HCT116 (cell line): ENCODE data around the gene NUMB. TPM values are rescaled to one million over a fixed set of nuclear protein-coding genes. Genes with fewer than 3 reads are reported as not detected.

ENCODE experiments used
- ATAC-seq: fragments of 200-7000 bp; cut with Tn5 transposase; 2 replicates; pipeline ENCODE4 v1.9.1; 2020; ENCODE audit warnings: mild to moderate bottlenecking, moderate library complexity
- BruUV-seq: library from RNA; stranded (reverse); fragments of 400-500 nt; replicated peaks from 2 replicates; lab custom pipeline; 2021; lab: Mats Ljungman, UMichigan
- CTCF ChIA-PET: fragments of 300-600 bp; sonication (Branson Sonifier 250); formaldehyde crosslinking; loops from one replicate; lab custom pipeline; 2021; ENCODE audit warnings: antibody characterized with exemption; lab: Charles Lee
- POLR2A ChIA-PET: fragments of 300-600, 350-600 bp; sonication (Branson Sonifier 250); formaldehyde crosslinking; loops from one replicate; lab custom pipeline; 2021; ENCODE audit warnings: antibody characterized with exemption; lab: Charles Lee
- RAD21 ChIA-PET, 2 experiments: fragments of 300-600 bp; sonication (Branson Sonifier 250); formaldehyde crosslinking; loops; one replicate each; lab custom pipeline; 2023; ENCODE audit warnings: low total read pairs in 2 of 2; ENCODE audit not compliant: uncharacterized antibody in 2 of 2, unreplicated experiment in 2 of 2, low non-redundant PET in 1 of 2; lab: Charles Lee
- DNase-seq: peaks from one replicate; pipeline ENCODE4 v3.0.0-alpha.2; 2010; ENCODE audit warnings: low read depth, low spot score
- H2AFZ ChIP-seq: fragments of 200-600 bp; shearing (Covaris generic), sonication (generic); 2 replicates; pipeline ENCODE4 v1.6.1; 2017; ENCODE audit warnings: low read depth, mixed run types, mixed read lengths, antibody characterized with exemption, low read length; ENCODE audit not compliant: poor library complexity, severe bottlenecking
- H3K27ac ChIP-seq: 2 replicates; pipeline ENCODE4 v1.5.1; 2012; ENCODE audit warnings: low read depth, low read length
- H3K27me3 ChIP-seq: fragments of 200-600 bp; sonication (generic); 2 replicates; pipeline ENCODE4 v1.6.1; 2016; ENCODE audit warnings: mixed run types, low read length, mixed read lengths; ENCODE audit not compliant: insufficient read depth
- H3K36me3 ChIP-seq, 2 experiments: fragments of 200-500 bp in 1 of 2; fragments of 200-600 bp in 1 of 2; sonication (Bioruptor generic) in 1 of 2; sonication (generic) in 1 of 2; 2 replicates each; pipeline versions ENCODE4 v1.5.1 to v1.6.1; 2014 to 2016; ENCODE audit warnings: low read length in 2 of 2, inconsistent platforms in 1 of 2, mixed read lengths in 1 of 2, mixed run types in 1 of 2; ENCODE audit not compliant: insufficient read depth in 2 of 2, control insufficient read depth in 1 of 2
- H3K4me1 ChIP-seq, 2 experiments: fragments of 200-600 bp in 1 of 2; sonication (generic) in 1 of 2; 2 replicates each; pipeline versions ENCODE4 v1.5.1 to v1.6.1; 2012 to 2017; ENCODE audit warnings: low read length in 2 of 2, inconsistent platforms in 1 of 2, mild to moderate bottlenecking in 1 of 2, mixed read lengths in 1 of 2, mixed run types in 1 of 2, moderate library complexity in 1 of 2; ENCODE audit not compliant: insufficient read depth in 2 of 2, control insufficient read depth in 1 of 2
- H3K4me2 ChIP-seq: fragments of 200-600 bp; sonication (generic); 2 replicates; pipeline ENCODE4 v1.6.1; 2017; ENCODE audit warnings: mixed run types, low read length, mixed read lengths
- H3K4me3 ChIP-seq, 2 experiments: fragments of 200-600 bp in 1 of 2; sonication (generic) in 1 of 2; replicated peaks in 1 of 2; 2 replicates each; pipeline ENCODE4 v1.5.1; 2011 to 2016; ENCODE audit warnings: low read length in 2 of 2, control low read depth in 1 of 2, low read depth in 1 of 2, mild to moderate bottlenecking in 1 of 2, mixed read lengths in 1 of 2, mixed run types in 1 of 2
- H3K79me2 ChIP-seq: fragments of 200-600 bp; sonication (generic); 2 replicates; pipeline ENCODE4 v1.6.1; 2017; ENCODE audit warnings: mild to moderate bottlenecking, mixed run types, low read length, moderate library complexity, mixed read lengths; ENCODE audit not compliant: insufficient read depth
- H3K9ac ChIP-seq: fragments of 200-600 bp; sonication (generic); 2 replicates; pipeline ENCODE4 v1.6.1; 2016; ENCODE audit warnings: low read length, mixed read lengths
- H3K9me2 ChIP-seq: fragments of 200-600 bp; sonication (generic), shearing (Covaris generic); 2 replicates; pipeline ENCODE4 v1.6.1; 2017; ENCODE audit warnings: mixed run types, mild to moderate bottlenecking, moderate library complexity; ENCODE audit not compliant: insufficient read depth
- H3K9me3 ChIP-seq, 2 experiments: fragments of 200-500 bp in 1 of 2; fragments of 200-600 bp in 1 of 2; sonication (Bioruptor generic) in 1 of 2; sonication (generic) in 1 of 2; 2 replicates each; pipeline ENCODE4 v1.6.1; 2014 to 2017; ENCODE audit warnings: low read length in 2 of 2, mixed read lengths in 2 of 2, inconsistent platforms in 1 of 2, low read depth in 1 of 2, mild to moderate bottlenecking in 1 of 2, mixed run types in 1 of 2, moderate library complexity in 1 of 2; ENCODE audit not compliant: control insufficient read depth in 1 of 2, insufficient read depth in 1 of 2
- H4K20me1 ChIP-seq: fragments of 200-600 bp; sonication (generic), shearing (Covaris generic); 2 replicates; pipeline ENCODE4 v1.6.1; 2017; ENCODE audit warnings: mixed run types, mild to moderate bottlenecking, moderate library complexity; ENCODE audit not compliant: insufficient read depth
- ATF3 ChIP-seq: IDR thresholded peaks from 2 replicates; pipeline ENCODE4 v1.6.1; 2012
- CEBPB ChIP-seq: IDR thresholded peaks from 2 replicates; pipeline ENCODE4 v1.6.1; 2012; ENCODE audit warnings: low read depth
- ELF1 ChIP-seq: IDR thresholded peaks from 2 replicates; pipeline ENCODE4 v1.6.1; 2012; ENCODE audit warnings: low read depth, borderline replicate concordance
- EZH2 ChIP-seq: fragments of 200-600 bp; sonication (generic); IDR thresholded peaks from 2 replicates; pipeline ENCODE4 v1.6.1; 2017; ENCODE audit warnings: antibody characterized with exemption, mixed run types
- EZH2phosphoT487 ChIP-seq: fragments of 200-600 bp; IDR thresholded peaks from 2 replicates; pipeline ENCODE4 v1.6.1; 2018; ENCODE audit warnings: antibody characterized with exemption, borderline replicate concordance
- POLR2A ChIP-seq: IDR thresholded peaks from 2 replicates; pipeline ENCODE4 v1.7.0; 2011; ENCODE audit warnings: borderline replicate concordance; ENCODE audit not compliant: insufficient read depth, insufficient read length; ENCODE audit errors: extremely low read depth
- SIN3A ChIP-seq: IDR thresholded peaks from 2 replicates; pipeline ENCODE4 v1.6.1; 2012; ENCODE audit warnings: low read depth
- ZFX ChIP-seq: fragments of 450-650 bp; IDR thresholded peaks from 2 replicates; pipeline ENCODE4 v1.6.1; 2017
- intact Hi-C: fragments of 100-400 bp; cut with micrococcal nuclease; formaldehyde crosslinking; loops from 2 replicates; pipeline ENCODE4 v1.10.0; 2022
- total RNA-seq: library from RNA; stranded (reverse); gene quantifications from one replicate; pipeline ENCODE4 v1.2.1, GENCODE V29; 2021; ENCODE audit not compliant: unreplicated experiment
- TF ChIP-seq, protein P1 (sequence below): IDR thresholded peaks from 2 replicates; pipeline ENCODE4 v1.6.1; 2012

Gene NUMB
- total RNA-seq, 1 experiment from 2014 or later = 43.0 TPM

- BruUV-seq = no TSS peak
- H3K27me3 ChIP-seq = no peaks in the 10 kb centered on the region
- H3K27ac ChIP-seq = no peak overlapping the region
- TF ChIP-seq CEBPB = no peak
- no peak for TF ChIP-seq EZH2phosphoT487
- TF ChIP-seq, protein P1, sequence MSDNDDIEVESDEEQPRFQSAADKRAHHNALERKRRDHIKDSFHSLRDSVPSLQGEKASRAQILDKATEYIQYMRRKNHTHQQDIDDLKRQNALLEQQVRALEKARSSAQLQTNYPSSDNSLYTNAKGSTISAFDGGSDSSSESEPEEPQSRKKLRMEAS = no peak
- TF ChIP-seq POLR2A = no peak
- no peak for TF ChIP-seq ZFX
- no peak for TF ChIP-seq SIN3A
- TF ChIP-seq, all 23 proteins: peak for 0
- Histone ChIP-seq H3K4me2 (no peak overlapping the region), H3K4me1 (no peaks in the 10 kb centered on the region), H3K9me2 (no peaks in the 10 kb centered on the region), H3K4me3 (no peak overlapping the region), H3K79me2 (no peaks in the 10 kb centered on the region), H4K20me1 (no peaks in the 10 kb centered on the region), H3K9me3 (no peaks in the 10 kb centered on the region), H3K36me3 (no peaks in the 10 kb centered on the region), H3K9ac (no peak overlapping the region), H2AFZ (no peak overlapping the region)
- RAD21 ChIA-PET = no interaction called here
- ATAC-seq (no peak), DNase-seq (no peak)
- CTCF ChIA-PET = no interaction called here
- intact Hi-C loops = no loop called here
- POLR2A ChIA-PET = no interaction called here
These were observed 114.0 kb downstream of the NUMB start for GRCh38 chr14:73344319-73344718.

DNA sequence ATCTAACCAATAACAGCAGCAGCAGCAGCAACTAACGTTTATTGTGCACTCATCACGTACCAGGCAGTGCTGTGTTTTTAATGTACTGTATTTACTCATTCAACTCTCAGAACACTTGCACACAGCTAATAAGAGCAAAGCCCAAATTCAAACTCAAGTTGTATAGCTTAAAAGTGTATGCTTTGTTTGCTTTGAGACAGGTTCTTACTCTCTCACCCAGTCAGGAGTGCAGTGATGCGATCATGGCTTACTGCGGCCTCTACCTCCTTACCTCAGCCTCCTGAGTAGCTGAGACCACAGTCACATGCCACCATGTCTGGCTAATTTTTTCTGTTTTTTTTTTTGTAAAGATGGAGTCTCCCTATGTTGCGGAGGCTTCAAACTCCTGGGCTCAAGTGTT, 115.7 kb downstream of the NUMB start:
- Histone ChIP-seq H4K20me1 (no peaks in the 10 kb centered on the region), H3K79me2 (no peaks in the 10 kb centered on the region), H3K36me3 (no peaks in the 10 kb centered on the region), H2AFZ (no peak overlapping the region), H3K9me3 (no peaks in the 10 kb centered on the region), H3K27ac (no peak overlapping the region), H3K4me2 (no peak overlapping the region), H3K9me2 (no peaks in the 10 kb centered on the region), H3K9ac (no peak overlapping the region), H3K4me1 (no peaks in the 10 kb centered on the region), H3K4me3 (no peak overlapping the region), H3K27me3 (no peaks in the 10 kb centered on the region)
- no TSS peak for BruUV-seq
- RAD21 ChIA-PET = no interaction called here
- intact Hi-C loops = no loop called here
- CTCF ChIA-PET = no interaction called here
- no peak for DNase-seq
- ATAC-seq = no peak
- TF ChIP-seq EZH2phosphoT487 (no peak), CEBPB (no peak), ATF3 (no peak), EZH2 (no peak), ELF1 (no peak)
- POLR2A ChIA-PET = no interaction called here
